ENCODE measurements around the gene SALL3.

DNA sequence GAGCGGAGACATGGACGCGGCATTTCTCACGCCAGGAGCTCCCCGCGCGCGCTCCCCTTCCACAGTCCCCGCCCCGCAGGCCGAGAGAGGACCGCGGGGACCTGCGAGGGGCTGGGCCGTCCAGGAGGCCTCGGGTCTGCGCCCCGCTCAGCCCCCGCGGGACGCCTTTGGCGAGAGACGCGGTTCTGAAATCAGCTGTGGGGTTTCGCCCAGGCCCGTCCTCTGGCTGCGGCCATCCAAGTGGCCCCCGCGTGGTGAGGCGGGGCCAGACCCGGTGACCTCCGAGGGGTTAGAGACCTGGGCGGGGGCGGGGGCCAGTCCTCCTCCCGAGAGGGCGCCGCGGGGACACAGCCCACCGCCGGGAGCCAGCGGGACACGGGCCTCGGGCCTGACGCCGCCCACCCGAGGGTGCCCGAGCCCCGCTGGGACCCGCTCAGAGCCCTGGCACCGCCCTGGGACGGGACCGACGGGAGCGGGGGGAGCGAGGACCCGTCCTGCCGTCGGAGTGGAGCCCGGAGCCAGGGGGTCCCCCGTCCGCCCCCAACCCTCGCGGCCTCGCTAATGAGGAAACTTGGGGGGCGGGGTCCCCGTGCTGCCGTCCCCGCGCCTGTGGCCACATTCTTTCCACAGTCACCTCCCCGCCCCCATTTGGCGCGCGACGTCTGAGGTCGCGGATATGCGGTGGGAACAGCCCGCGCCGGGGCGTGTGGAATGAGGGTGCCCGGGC, 6.1 kb upstream of the SALL3 start:
- TF ChIP-seq, protein P1, sequence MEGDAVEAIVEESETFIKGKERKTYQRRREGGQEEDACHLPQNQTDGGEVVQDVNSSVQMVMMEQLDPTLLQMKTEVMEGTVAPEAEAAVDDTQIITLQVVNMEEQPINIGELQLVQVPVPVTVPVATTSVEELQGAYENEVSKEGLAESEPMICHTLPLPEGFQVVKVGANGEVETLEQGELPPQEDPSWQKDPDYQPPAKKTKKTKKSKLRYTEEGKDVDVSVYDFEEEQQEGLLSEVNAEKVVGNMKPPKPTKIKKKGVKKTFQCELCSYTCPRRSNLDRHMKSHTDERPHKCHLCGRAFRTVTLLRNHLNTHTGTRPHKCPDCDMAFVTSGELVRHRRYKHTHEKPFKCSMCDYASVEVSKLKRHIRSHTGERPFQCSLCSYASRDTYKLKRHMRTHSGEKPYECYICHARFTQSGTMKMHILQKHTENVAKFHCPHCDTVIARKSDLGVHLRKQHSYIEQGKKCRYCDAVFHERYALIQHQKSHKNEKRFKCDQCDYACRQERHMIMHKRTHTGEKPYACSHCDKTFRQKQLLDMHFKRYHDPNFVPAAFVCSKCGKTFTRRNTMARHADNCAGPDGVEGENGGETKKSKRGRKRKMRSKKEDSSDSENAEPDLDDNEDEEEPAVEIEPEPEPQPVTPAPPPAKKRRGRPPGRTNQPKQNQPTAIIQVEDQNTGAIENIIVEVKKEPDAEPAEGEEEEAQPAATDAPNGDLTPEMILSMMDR (IDR thresholded peaks at IDR 0.05) = no peak
- TF ChIP-seq POLR2AphosphoS5 (IDR thresholded peaks at IDR 0.05) (no peak), POLR2A (IDR thresholded peaks at IDR 0.05) (no peak), EP300 (IDR thresholded peaks at IDR 0.05; ENCODE audit: low read depth) (no peak)
